ENCODE measurements around the gene PAFAH2. TPM values are rescaled to one million over a fixed set of nuclear protein-coding genes. Genes with fewer than 3 reads are reported as not detected.

The PAFAH2 gene
- total and polyA plus RNA-seq, 2 of the 13 experiments (the other 11 are each of a cell fraction or from before 2014, with no cell fraction given), result 6.9 to 9.4 TPM

- H3K27me3 ChIP-seq (ENCODE audit: control insufficient read depth in 1 of 2, insufficient read depth in 2 of 2, low read length in 2 of 2), result peaks cover 0 to 24% of the 10 kb centered on the region in 2 experiments; a peak in 4 of 5 replicates
- no peaks in the 10 kb centered on the region for H4K20me1 ChIP-seq (ENCODE audit: insufficient read depth, low read length)
- in situ Hi-C loops (cut with HindIII; ENCODE audit: extremely low pct_ligation_motif_present, low pct_unique_long_range_greater_than_20kb) (no loop called here), intact Hi-C loops (cut with micrococcal nuclease; ENCODE audit: unreplicated experiment) (no loop called here)
- ATAC-seq (no peak), DNase-seq (ENCODE audit: low spot score) (no peak), FAIRE-seq (no peak)
- H2AFZ ChIP-seq (ENCODE audit: low read length), result no peak overlapping the region
- no peaks in the 10 kb centered on the region for H3K36me3 ChIP-seq (replicated peaks in 1 of 2; ENCODE audit: control insufficient read depth in 1 of 2, insufficient read depth in 2 of 2, low read length in 2 of 2)
- ChIA-PET CTCF (ENCODE audit: low intra/inter-chr PET ratio, low total read pairs) (no interaction called here), POLR2A (no interaction called here)
- TF ChIP-seq ZNF644 (CRISPR knock-in tag; IDR thresholded peaks at IDR 0.05; ENCODE audit: low read depth) (no peak), HNRNPL (IDR thresholded peaks at IDR 0.05; ENCODE audit: low read depth, low read length) (0 out of 2 replicates have a peak, but pooled peaks have one; percentile 37)
- H3K79me2 ChIP-seq (ENCODE audit: insufficient read depth, low read length), result no peaks in the 10 kb centered on the region
- peaks cover 93% of the 10 kb centered on the region for H3K4me1 ChIP-seq (ENCODE audit: insufficient read depth, low read length)
- 13% methylated on average over 3 of the region's 5 CpGs for WGBS (ENCODE audit: low lambda C conversion rate)
- H3K27ac ChIP-seq (ENCODE audit: extremely low read length, insufficient read depth, low read length), result no peak overlapping the region
- BruUV-seq (replicated peaks), result no TSS peak
- 0 out of 6 replicates have a peak overlapping the region, but pooled peaks of 1 of the 3 experiments have one; percentile 39 for H3K4me3 ChIP-seq (replicated peaks in 1 of 3; ENCODE audit: insufficient read depth in 1 of 3, low read depth in 2 of 3, low read length in 3 of 3)
- peak overlapping the region; percentile 68 for H3K4me2 ChIP-seq (ENCODE audit: low read depth, low read length)
- no peak overlapping the region for H3K9ac ChIP-seq (ENCODE audit: insufficient read depth, low read depth, low read length)
- no peaks in the 10 kb centered on the region for H3K9me3 ChIP-seq (ENCODE audit: low read length)
Observed at GRCh38 chr1:26025060-26025459, 27.2 kb upstream of the PAFAH2 start.

GRCh38 chr1:26023826-26024225, 26.0 kb upstream of the PAFAH2 start:
- 65% methylated on average over 5 of the region's 5 CpGs for WGBS (ENCODE audit: low lambda C conversion rate)
- no TSS peak for BruUV-seq (replicated peaks)
- intact Hi-C loops (cut with micrococcal nuclease; ENCODE audit: unreplicated experiment), result no loop called here
- FAIRE-seq, result no peak
- Histone ChIP-seq H3K4me2 (ENCODE audit: low read depth, low read length) (peak overlapping the region; percentile 68), H2AFZ (ENCODE audit: low read length) (no peak overlapping the region), H3K4me1 (ENCODE audit: insufficient read depth, low read length) (peaks cover 93% of the 10 kb centered on the region), H3K27me3 (ENCODE audit: control insufficient read depth in 1 of 2, insufficient read depth in 2 of 2, low read length in 2 of 2) (peaks cover 0 to 24% of the 10 kb centered on the region in 2 experiments; a peak in 4 of 5 replicates), H3K9ac (ENCODE audit: insufficient read depth, low read depth, low read length) (no peak overlapping the region), H4K20me1 (ENCODE audit: insufficient read depth, low read length) (no peaks in the 10 kb centered on the region), H3K79me2 (ENCODE audit: insufficient read depth, low read length) (no peaks in the 10 kb centered on the region), H3K9me3 (ENCODE audit: low read length) (no peaks in the 10 kb centered on the region), H3K27ac (ENCODE audit: extremely low read length, insufficient read depth, low read length) (no peak overlapping the region), H3K4me3 (replicated peaks in 1 of 3; ENCODE audit: insufficient read depth in 1 of 3, low read depth in 2 of 3, low read length in 3 of 3) (peak overlapping the region in 1 of 3 experiments; percentile 39; a peak in 1 of 6 replicates), H3K36me3 (replicated peaks in 1 of 2; ENCODE audit: control insufficient read depth in 1 of 2, insufficient read depth in 2 of 2, low read length in 2 of 2) (no peaks in the 10 kb centered on the region)
- ChIA-PET POLR2A (interaction anchor here (0.9 to 1.0 kb wide), 2 partner anchors 13 to 201 kb away, joined by 3 read pairs; no protein-coding TSS in a partner anchor), CTCF (ENCODE audit: low intra/inter-chr PET ratio, low total read pairs) (no interaction called here)
- in situ Hi-C loops (cut with HindIII; ENCODE audit: extremely low pct_ligation_motif_present, low pct_unique_long_range_greater_than_20kb), result no loop called here
- no peak for DNase-seq (ENCODE audit: low spot score)
- ATAC-seq, result no peak
- TF ChIP-seq NFYC (CRISPR knock-in tag; IDR thresholded peaks at IDR 0.05) (no peak), ZNF10 (CRISPR knock-in tag; IDR thresholded peaks at IDR 0.05; ENCODE audit: borderline replicate concordance, low read depth) (no peak), MEIS1 (CRISPR knock-in tag; IDR thresholded peaks at IDR 0.05; ENCODE audit: borderline replicate concordance) (no peak), RNF2 (conservative IDR thresholded peaks at IDR 0.05; ENCODE audit: low read depth) (no peak), ZNF558 (CRISPR knock-in tag; IDR thresholded peaks at IDR 0.05; ENCODE audit: borderline replicate concordance) (no peak), PBX2 (CRISPR knock-in tag; IDR thresholded peaks at IDR 0.05) (no peak), ZNF546 (CRISPR knock-in tag; conservative IDR thresholded peaks at IDR 0.05) (no peak), NR1H2 (CRISPR knock-in tag; IDR thresholded peaks at IDR 0.05; ENCODE audit: borderline replicate concordance, low read depth) (no peak), ZNF629 (CRISPR knock-in tag; conservative IDR thresholded peaks at IDR 0.05) (no peak), ZNF484 (CRISPR knock-in tag; IDR thresholded peaks at IDR 0.05; ENCODE audit: borderline replicate concordance, low read depth) (no peak), ATF3 (CRISPR knock-in tag; IDR thresholded peaks at IDR 0.05) (no peak), PRPF4 (IDR thresholded peaks at IDR 0.05; ENCODE audit: low read depth, low read length, poor library complexity, severe bottlenecking) (no peak)
- TF ChIP-seq, protein P1, sequence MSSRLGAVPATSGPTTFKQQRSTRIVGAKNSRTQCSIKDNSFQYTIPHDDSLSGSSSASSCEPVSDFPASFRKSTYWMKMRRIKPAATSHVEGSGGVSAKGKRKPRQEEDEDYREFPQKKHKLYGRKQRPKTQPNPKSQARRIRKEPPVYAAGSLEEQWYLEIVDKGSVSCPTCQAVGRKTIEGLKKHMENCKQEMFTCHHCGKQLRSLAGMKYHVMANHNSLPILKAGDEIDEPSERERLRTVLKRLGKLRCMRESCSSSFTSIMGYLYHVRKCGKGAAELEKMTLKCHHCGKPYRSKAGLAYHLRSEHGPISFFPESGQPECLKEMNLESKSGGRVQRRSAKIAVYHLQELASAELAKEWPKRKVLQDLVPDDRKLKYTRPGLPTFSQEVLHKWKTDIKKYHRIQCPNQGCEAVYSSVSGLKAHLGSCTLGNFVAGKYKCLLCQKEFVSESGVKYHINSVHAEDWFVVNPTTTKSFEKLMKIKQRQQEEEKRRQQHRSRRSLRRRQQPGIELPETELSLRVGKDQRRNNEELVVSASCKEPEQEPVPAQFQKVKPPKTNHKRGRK (CRISPR knock-in tag; IDR thresholded peaks at IDR 0.05), result no peak
